ENCODE results near the gene TRIM38.

The TRIM38 gene

GRCh38 chr6:26031151-26031594 is 68.6 kb downstream of the TRIM38 start:
- ATAC-seq = no peak
- TF ChIP-seq GLIS3 (CRISPR knock-in tag; IDR thresholded peaks at IDR 0.05) (0 out of 2 replicates have a peak, but pooled peaks have one; percentile 74), PATZ1 (CRISPR knock-in tag; IDR thresholded peaks at IDR 0.05; ENCODE audit: borderline replicate concordance) (peak; percentile 59; the same call in 1 of the 2 replicates)
- TF ChIP-seq, protein P1, sequence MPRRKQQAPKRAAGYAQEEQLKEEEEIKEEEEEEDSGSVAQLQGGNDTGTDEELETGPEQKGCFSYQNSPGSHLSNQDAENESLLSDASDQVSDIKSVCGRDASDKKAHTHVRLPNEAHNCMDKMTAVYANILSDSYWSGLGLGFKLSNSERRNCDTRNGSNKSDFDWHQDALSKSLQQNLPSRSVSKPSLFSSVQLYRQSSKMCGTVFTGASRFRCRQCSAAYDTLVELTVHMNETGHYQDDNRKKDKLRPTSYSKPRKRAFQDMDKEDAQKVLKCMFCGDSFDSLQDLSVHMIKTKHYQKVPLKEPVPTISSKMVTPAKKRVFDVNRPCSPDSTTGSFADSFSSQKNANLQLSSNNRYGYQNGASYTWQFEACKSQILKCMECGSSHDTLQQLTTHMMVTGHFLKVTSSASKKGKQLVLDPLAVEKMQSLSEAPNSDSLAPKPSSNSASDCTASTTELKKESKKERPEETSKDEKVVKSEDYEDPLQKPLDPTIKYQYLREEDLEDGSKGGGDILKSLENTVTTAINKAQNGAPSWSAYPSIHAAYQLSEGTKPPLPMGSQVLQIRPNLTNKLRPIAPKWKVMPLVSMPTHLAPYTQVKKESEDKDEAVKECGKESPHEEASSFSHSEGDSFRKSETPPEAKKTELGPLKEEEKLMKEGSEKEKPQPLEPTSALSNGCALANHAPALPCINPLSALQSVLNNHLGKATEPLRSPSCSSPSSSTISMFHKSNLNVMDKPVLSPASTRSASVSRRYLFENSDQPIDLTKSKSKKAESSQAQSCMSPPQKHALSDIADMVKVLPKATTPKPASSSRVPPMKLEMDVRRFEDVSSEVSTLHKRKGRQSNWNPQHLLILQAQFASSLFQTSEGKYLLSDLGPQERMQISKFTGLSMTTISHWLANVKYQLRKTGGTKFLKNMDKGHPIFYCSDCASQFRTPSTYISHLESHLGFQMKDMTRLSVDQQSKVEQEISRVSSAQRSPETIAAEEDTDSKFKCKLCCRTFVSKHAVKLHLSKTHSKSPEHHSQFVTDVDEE (CRISPR knock-in tag; IDR thresholded peaks at IDR 0.05) = no peak
- TF ChIP-seq, protein P2, sequence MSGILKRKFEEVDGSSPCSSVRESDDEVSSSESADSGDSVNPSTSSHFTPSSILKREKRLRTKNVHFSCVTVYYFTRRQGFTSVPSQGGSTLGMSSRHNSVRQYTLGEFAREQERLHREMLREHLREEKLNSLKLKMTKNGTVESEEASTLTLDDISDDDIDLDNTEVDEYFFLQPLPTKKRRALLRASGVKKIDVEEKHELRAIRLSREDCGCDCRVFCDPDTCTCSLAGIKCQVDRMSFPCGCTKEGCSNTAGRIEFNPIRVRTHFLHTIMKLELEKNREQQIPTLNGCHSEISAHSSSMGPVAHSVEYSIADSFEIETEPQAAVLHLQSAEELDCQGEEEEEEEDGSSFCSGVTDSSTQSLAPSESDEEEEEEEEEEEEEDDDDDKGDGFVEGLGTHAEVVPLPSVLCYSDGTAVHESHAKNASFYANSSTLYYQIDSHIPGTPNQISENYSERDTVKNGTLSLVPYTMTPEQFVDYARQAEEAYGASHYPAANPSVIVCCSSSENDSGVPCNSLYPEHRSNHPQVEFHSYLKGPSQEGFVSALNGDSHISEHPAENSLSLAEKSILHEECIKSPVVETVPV (CRISPR knock-in tag; IDR thresholded peaks at IDR 0.05) = peak; percentile 69; the same call in 1 of the 2 replicates

DNA sequence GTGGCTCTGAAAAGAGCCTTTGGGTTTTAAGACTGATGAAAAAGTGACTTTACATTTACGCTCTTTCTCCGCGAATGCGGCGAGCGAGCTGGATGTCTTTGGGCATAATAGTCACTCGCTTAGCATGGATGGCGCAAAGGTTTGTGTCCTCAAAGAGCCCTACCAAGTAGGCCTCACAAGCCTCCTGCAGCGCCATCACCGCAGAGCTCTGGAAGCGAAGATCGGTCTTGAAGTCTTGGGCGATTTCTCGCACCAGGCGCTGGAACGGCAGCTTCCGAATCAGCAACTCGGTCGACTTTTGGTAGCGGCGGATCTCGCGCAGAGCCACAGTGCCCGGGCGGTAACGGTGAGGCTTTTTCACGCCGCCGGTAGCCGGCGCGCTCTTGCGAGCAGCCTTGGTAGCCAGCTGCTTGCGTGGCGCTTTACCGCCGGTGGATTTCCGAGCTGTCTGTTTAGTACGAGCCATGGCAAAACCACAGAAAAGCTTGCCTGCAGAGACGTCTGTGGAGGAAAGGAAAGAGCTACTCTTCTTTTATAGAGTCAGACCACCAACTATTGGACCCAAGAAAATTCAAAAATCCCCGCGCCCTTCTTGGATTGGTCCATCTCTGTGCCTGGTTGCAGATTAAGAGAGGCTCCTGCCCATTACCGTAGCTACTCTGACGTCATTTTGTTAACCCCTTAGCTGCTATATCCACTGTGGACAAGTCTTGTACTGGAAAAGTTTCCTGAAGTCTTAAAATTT is 69.2 kb downstream of the TRIM38 start:
- peak; percentile 74 for ATAC-seq
- TF ChIP-seq ZFP3 (CRISPR knock-in tag; IDR thresholded peaks at IDR 0.05) (no peak), BACH2 (CRISPR knock-in tag; IDR thresholded peaks at IDR 0.05; ENCODE audit: borderline replicate concordance) (no peak), OSR1 (CRISPR knock-in tag; IDR thresholded peaks at IDR 0.05) (no peak), TCF4 (CRISPR knock-in tag; IDR thresholded peaks at IDR 0.05; ENCODE audit: borderline replicate concordance) (no peak), CSDC2 (CRISPR knock-in tag; IDR thresholded peaks at IDR 0.05) (no peak), ESRRG (CRISPR knock-in tag; IDR thresholded peaks at IDR 0.05) (no peak), ZNF8 (CRISPR knock-in tag; IDR thresholded peaks at IDR 0.05) (0 out of 2 replicates have a peak, but pooled peaks have one; percentile 6), GLIS3 (CRISPR knock-in tag; IDR thresholded peaks at IDR 0.05) (0 out of 2 replicates have a peak, but pooled peaks have one; percentile 80), ZNF70 (CRISPR knock-in tag; IDR thresholded peaks at IDR 0.05) (no peak), ZNF565 (CRISPR knock-in tag; conservative IDR thresholded peaks at IDR 0.05; ENCODE audit: low read depth) (no peak)
- TF ChIP-seq, protein P1 (CRISPR knock-in tag; IDR thresholded peaks at IDR 0.05) = no peak

- ATAC-seq = peak; percentile 14
- TF ChIP-seq GLIS3 (CRISPR knock-in tag; IDR thresholded peaks at IDR 0.05) (no peak), ZFP30 (CRISPR knock-in tag; IDR thresholded peaks at IDR 0.05) (no peak), RARB (CRISPR knock-in tag; IDR thresholded peaks at IDR 0.05) (no peak), SNAI2 (CRISPR knock-in tag; IDR thresholded peaks at IDR 0.05) (no peak), ZNF565 (CRISPR knock-in tag; conservative IDR thresholded peaks at IDR 0.05; ENCODE audit: low read depth) (no peak), ISL1 (CRISPR knock-in tag; IDR thresholded peaks at IDR 0.05) (no peak), ZNF8 (CRISPR knock-in tag; IDR thresholded peaks at IDR 0.05) (no peak), BACH2 (CRISPR knock-in tag; IDR thresholded peaks at IDR 0.05; ENCODE audit: borderline replicate concordance) (no peak), ZFP3 (CRISPR knock-in tag; IDR thresholded peaks at IDR 0.05) (no peak), ESRRG (CRISPR knock-in tag; IDR thresholded peaks at IDR 0.05) (0 out of 2 replicates have a peak, but pooled peaks have one; percentile 50), ZC3H10 (CRISPR knock-in tag; IDR thresholded peaks at IDR 0.05) (no peak)
- TF ChIP-seq, protein P2 (CRISPR knock-in tag; IDR thresholded peaks at IDR 0.05) = peak; percentile 36; the same call in 1 of the 2 replicates
- TF ChIP-seq, protein P3, sequence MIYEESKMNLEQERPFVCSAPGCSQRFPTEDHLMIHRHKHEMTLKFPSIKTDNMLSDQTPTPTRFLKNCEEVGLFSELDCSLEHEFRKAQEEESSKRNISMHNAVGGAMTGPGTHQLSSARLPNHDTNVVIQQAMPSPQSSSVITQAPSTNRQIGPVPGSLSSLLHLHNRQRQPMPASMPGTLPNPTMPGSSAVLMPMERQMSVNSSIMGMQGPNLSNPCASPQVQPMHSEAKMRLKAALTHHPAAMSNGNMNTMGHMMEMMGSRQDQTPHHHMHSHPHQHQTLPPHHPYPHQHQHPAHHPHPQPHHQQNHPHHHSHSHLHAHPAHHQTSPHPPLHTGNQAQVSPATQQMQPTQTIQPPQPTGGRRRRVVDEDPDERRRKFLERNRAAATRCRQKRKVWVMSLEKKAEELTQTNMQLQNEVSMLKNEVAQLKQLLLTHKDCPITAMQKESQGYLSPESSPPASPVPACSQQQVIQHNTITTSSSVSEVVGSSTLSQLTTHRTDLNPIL (CRISPR knock-in tag; IDR thresholded peaks at IDR 0.05; ENCODE audit: low read depth) = no peak
These were observed 69.9 kb downstream of the TRIM38 start for GRCh38 chr6:26032340-26033084.

All from SK-N-SH treated with all-trans-retinoic acid at 6 μM for 48 hours (cell line).